GM21619 (cell line): ENCODE measurements around the gene KIF4A.
"Not testable (repeated sequence)": the region's sequence is repeated elsewhere in the genome, so short reads cannot be mapped to it uniquely, and the experiment has no call there.

Source experiments
- ATAC-seq: cut with Tn5 transposase; IDR thresholded peaks from one replicate; pipeline ENCODE4 v1.9.1; 2021; ENCODE audit not compliant: unreplicated experiment

The KIF4A gene

DNA sequence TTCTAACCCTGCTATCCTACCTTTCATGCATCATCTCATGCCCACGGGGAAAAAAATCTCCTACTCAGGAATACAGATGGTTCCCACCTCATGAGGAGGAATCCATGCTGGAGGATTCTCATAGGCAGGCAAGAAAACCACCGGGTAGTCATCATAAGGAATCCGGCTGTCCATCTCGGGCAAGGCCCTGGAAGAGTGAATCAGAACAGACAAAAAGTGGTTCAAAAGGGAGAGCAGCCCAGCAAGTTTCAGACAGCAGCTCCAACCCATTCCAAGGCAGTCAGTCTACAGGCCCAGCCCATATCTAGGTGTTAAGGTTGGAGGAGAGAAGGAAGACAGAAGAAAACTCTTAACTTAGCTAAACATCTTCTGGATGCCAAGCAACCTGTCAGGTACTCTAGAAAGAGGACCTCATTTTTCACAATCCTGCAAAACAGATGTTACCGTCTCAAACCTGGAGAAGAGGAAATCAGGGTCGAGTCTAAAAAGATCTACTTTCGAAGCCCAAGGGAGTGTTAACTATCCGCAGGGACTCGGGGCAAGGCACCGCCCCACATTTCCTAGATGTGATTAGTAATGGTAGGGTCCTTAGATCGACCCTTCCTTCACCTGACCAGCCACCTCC, 624 bp upstream of the KIF4A start:
- no peak for ATAC-seq

DNA sequence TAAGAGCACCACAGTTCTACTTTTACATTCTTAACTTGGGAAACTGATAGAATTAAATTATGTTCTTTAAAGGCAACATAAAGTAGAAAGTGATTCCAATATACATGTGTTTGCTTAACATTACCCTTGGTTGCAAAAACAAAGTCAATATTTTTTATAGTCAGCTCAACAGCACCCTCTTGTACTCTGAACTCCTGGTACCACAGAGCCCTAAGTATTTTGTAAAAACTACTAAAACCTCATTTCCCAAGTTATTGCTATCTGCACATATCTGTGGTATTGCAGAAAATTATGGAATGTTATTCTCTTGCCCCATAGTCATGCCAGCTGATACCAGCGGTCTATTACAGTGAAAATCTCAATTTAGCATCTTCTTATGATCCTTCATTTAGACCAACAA, 2.9 kb downstream of the KIF4A start:
- no peak for ATAC-seq

DNA sequence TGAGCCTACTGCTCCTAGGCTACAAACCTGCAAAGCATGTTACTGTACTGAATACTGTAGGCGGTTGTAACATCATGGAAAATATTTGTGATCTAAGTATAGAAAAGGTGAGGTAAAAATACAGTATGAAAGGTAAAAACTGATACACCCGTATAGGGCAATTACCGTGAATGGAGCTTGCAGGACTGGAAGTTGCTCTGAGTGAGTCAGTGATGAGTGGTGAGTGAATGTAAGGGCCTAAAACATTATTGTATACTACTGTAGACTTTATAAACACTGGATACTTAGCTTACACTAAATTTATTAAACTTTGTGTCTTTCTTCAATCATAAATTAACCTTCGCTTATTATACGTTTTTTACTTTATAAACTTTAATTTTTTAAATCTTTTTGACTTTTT, 3.7 kb downstream of the KIF4A start:
- no peak for ATAC-seq

DNA sequence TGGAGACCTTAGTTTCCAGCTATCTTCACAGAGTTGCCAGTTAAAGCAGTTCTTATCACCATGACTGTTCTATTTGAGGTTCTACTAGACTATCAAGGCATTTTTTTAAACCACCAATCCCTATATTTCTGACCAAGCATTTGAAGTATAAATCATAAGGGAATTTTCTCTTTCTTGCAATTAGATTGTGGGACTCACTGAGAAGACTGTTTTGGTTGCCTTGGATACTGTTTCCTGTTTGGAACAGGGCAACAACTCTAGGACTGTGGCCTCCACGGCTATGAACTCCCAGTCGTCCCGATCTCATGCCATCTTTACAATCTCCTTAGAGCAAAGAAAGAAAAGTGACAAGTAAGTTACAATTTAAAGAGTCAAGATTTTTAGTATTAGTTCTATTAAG, 11.8 kb downstream of the KIF4A start:
- ATAC-seq: no peak

DNA sequence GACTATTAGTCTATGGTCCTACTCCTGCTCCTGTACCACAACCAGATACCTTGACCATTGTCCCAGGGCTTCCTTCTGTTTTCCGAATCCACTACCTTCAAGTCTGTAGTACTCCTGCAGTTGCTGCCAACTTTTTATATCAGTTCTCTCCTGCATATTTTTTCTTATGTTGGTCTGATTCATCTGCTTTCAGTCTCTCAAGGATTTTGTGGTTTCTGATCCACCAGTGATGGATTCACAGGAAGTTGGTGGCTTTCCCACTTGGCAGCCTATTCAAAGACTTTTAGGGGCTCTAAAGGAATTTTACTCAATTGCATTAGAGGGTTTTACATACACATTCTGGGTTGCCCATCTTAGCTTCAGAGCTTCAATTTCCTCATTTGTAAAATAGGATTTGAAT, 23.6 kb downstream of the KIF4A start:
- ATAC-seq: no peak

DNA sequence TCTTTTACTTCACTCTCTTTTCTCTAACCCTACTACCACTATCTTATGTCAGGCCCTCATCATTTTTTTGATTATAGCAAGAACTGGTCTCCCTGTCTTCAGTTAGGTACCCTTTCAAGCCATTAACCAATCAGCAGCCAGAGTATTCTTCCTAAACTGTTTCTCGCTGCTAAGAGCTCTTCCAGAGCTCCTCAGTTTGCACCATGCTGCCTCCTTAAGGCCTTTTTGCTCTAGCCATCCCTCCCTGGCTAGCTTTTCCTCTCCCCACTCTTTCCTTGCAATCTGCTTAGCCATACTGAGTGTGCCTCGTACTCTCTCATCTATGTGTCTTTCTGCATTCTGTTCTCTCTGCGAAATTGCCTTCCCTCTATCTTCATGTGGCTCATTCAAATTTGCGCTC, 32.9 kb downstream of the KIF4A start:
- no peak for ATAC-seq

DNA sequence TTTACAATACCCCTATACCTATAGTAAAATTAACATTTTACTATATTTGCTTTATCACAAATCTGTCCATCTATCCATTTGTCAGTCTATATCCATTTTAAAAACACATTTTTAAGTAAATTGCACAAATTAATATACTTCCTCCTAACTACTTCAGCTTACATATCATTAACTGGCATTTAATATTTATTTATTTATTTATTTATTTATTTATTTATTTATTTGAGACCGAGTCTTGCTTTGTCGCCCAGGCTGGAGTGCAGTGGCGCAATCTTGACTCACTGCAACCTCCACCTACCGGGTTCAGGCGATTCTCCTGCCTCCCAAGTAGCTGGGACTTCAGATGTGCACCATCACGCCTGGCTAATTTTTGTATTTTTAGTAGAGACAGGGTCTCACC, 33.7 kb downstream of the KIF4A start:
- ATAC-seq: not testable (repeated sequence)

DNA sequence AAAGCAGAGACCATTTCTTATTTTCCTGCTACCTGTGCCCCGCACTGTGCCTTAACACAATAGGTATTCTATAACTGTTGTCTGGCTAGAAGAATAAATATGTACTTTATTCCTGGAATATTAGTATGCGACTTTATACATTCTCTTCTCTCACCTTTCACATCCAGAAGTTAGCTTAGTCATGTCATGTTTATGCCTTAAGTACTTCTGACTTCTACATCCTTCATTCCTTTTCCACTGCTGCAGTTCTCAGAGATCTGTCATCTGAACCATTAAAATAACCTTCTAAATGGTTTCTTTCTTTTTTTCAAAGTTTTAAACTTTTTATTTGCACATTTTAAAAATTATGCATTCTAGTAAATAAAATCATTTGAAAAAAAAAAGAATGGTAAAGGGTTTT, 34.4 kb downstream of the KIF4A start:
- ATAC-seq: no peak

DNA sequence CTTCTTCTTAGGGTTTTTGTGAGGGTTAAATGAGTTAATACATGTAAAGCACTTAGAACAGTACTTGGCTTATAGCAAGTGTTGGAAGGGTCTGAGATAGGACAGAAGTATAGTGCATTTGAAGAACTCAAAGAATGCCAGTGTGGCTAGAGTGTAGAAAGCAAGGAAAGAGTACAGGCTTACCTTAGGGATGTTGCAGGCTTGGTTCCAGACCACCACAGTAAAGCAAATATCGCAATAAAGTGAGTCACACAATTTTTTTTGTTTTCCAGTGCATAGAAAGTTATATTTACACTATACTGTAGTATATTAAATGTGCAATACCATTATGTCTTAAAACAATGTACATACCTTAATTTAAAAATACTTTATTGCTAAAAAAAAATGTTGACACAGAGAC, 41.3 kb downstream of the KIF4A start:
- no peak for ATAC-seq

DNA sequence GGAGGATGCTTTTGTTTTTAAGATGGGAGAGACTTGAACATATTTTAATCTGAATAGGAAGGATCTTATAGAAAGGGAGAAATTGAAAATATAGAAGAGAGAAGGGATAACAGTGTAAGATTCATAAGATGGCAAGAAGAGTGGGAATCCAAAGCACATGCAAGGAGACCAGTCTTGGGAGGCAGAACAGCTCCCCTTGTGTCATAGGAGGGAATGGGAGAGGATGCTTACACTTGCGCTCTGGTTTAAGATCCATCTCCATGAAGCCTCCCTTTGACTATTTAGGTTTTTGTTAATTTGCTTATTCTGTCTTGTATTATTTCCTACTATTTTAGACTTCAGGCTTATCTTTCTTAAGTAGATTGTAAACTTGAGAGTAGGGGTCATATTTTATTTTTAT, 42.7 kb downstream of the KIF4A start:
- ATAC-seq: no peak

DNA sequence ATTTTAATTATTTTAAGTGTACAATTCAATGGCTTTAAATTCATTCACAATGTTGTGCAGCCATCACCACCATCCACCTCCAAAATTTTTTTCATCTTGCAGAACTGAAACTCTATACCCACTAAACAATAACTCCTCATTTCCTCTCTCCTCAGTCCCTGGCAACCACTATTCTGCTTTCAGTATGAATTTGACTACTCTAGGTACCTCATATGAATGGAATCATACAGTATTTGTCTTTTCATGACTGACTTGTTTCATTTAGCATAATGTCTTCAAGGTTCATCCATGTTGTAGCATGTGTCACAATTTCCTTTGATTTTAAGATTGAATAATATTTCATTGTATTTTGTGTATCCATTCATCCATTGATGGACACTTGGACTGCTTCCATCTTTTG, 46.9 kb downstream of the KIF4A start:
- ATAC-seq: peak; percentile 100

DNA sequence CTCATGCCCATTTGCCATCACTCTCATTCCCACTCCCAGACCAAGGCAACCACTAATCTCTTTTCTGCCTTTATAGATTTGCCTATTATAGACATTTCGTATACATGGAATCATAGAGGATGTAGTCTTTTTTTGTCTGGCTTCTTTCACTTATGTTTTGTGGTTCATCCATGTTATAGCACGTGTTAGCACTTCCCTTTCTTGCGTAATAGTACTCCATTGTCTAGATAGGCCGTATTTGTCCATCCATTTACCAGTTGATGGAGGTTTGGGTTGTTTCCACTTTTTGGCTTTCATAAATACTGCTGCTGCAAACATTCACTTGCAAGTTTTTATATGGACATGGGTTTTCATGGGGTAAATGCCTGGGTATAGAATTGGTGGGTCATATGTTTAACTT, 48.4 kb downstream of the KIF4A start:
- no peak for ATAC-seq

DNA sequence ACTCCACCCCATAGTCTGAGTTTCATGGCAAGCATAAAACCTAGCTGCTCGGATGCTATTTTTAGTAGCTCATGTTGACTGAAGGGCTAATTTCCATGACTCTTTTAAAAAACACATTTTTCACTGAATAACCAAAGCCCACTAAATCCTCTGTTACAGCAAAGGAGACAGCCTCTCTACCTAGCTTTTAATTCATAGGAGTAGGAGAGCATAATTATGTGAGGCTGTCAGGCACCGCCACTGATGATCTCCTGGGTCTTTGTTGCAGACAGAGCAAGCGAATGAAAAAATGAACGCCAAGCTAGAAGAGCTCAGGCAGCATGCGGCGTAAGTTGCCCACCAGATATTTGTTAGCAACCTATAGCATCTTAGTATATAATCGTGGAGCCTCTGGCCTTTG, 53.5 kb downstream of the KIF4A start:
- no peak for ATAC-seq

DNA sequence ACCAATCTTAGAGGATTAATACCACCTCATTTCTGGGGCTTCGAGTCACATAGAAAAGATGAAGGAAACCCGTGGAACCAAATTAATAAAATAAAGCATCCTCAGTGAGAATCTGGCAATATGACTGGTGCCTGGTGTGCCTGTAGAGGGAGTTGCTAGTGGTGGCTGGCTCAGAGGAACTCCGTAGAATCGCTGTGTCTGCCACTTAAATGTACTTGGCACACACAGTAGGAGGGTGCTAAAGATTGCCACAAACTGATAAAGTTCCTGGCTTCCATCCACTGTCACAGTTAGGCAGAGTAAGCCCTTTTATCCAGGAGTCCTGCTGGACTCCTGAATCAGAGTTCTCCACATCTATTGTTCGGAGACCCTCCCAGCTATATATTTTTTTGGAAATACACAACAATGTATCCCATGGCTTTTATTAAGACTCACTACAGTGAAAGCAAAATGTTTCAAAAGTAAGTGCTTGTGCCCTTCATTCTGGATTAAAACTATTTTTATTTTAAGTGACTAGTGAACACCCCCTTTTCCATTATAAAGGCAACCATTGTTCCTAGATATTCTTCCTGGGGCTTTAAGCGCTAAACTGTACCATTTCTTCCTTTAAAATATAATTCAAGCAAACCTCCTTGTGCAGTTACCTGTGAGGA, 56.6 kb downstream of the KIF4A start:
- no peak for ATAC-seq

DNA sequence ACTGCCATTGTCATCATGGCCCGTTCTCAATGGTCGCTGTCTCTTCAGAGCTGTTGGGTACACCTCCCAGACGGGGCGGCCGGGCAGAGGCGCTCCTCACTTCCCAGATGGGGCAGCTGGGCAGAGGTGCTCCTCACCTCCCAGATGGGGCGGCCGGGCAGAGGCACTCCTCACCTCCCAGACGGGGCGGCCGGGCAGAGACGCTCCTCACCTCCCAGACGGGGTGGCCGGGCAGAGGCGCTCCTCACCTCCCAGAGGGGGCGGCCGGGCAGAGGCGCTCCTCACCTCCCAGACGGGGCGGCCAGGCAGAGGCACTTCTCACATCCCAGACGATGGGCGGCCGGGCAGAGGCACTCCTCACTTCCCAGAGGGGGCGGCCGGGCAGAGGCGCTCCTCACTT, 58.9 kb downstream of the KIF4A start:
- ATAC-seq: not testable (repeated sequence)

DNA sequence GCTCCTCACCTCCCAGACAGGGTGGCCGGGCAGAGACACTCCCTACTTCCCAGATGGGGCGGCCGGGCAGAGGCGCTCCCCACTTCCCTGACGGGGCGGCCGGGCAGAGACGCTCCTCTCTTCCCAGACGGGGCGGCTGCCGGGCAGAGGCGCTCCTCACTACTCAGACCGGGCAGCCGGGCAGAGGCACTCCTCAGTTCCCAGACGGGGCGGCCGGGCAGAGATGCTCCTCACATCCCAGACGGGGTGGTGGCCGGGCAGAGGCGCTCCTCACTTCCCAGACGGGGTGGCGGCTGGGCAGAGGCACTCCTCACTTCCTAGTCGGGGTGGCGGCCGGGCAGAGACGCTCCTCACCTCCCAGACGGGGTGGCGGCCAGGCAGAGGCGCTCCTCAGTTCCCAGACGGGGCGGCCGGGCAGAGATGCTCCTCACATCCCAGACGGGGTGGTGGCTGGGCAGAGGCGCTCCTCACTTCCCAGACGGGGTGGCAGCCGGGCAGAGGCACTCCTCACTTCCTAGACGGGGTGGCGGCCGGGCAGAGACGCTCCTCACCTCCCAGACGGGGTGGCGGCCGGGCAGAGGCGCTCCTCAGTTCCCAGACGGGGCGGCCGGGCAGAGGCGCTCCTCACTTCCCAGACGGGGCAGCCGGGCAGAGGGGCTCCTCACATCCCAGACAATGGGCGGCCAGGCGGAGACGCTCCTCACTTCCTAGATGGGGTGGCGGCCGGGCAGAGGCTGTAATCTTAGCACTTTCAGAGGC, 59.6 kb downstream of the KIF4A start:
- ATAC-seq: not testable (repeated sequence)

DNA sequence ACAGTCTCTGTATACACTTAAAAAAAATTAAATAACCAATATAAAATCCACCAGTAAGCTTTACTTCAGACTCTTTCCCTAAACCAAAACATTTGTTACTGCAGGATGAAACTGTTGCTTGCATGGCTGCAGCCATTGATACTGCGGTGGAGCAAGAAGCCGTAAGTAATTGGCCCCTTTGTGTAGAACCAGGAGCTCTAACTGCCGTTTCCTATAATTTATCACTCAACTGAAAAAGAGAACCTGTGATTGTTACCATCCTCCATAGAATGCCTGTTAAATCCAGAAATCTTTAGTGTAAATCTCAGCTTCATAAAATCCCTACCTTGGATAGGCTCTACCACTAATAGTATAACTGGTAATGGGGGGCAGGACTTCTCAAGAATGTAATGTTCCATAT, 62.6 kb downstream of the KIF4A start:
- no peak for ATAC-seq

DNA sequence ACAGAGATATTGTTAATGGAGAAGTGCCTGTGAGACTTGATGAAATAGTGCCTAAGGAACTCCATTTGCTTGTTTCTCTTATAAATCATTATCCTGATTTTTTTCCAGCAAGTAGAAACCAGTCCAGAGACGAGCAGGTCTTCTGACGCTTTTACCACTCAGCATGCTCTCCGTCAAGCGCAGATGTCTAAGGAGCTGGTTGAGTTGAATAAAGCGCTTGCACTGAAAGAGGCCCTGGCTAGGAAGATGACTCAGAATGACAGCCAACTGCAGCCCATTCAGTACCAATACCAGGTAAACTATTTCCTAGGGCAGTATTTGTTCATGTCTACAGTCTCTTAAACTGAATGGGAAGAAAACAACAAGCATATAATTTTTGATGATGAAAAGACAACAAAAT, 63.6 kb downstream of the KIF4A start:
- ATAC-seq: no peak

DNA sequence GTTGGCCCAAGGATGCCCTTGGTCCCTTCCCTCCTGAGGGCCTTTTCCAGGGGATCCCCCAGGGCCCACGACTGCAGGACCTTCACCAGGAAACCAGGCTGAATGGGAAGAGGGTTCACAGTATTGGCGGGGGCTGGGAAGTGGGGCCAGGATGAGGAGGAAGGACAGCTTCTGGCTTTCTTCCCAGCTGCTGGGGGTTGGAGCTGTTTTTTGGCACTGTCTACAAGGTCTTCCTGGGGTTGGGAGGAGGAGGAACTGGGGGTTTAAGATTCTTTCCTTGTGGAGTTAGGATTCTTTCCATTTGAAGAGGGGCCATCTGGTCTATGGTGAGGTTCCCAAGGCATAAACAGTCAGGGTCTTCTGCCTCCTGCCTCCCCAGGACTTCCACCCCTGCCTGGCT, 64.8 kb downstream of the KIF4A start:
- no peak for ATAC-seq

DNA sequence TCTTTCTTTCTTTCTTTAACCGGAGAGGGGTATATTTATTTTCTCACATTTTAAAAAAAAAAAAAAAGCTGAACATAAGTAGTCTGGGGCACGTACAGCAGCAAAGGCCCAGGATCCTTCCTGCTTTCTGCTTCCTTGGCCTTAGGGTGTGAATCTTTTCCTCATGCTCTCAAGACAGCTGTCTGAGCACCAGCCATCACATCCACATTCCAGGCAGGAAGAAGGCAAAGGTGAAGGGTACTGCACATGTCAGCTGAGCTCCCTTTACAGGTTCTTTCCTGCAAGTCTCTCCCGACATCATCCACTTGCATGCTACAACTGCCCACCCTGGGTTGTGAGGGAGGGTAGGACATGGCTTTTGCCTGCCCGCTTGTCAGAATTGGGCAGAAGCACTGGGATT, 69.6 kb downstream of the KIF4A start:
- ATAC-seq: no peak

DNA sequence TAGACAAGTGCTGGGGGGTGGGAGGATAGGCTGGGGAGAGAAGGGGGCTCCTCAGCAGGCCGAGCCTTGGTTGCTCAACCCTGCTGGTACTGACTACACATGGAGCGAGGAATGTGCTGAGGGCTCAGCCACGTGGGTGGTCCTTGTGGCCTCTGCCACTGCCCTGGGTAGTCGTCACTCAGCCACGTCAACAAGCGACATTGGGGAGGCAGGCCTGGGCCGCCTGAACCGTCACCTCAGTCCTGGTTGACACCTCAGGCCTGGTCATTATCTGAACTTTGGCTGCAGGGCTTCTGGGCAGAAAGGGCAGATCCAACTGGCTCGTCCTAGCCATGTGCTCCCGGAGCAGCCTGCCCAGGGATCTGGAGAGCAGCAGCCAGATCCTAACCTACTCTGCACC, 70.5 kb downstream of the KIF4A start:
- no peak for ATAC-seq

DNA sequence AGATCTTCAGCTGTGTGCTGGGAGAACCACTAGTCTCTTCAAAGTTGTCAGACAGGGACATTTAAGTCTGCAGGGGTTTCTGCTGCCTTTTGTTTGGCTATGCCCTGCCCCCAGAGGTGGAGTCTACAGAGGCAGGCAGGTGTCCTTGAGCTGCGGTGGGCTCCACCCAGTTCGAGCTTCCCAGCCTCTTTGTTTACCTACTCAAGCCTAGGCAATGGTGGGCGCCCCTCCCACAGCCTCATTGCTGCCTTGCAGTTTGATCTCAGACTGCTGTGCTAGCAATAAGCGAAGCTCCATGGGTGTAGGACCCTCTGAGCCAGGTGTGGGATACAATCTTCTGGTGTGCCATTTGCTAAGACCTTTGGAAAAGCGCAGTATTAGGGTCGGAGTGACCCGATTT, 78.8 kb downstream of the KIF4A start:
- not testable (repeated sequence) for ATAC-seq
